ENCODE measurements around the gene DCC. TPM values are rescaled to one million over a fixed set of nuclear protein-coding genes. Genes with fewer than 3 reads are reported as not detected.

The DCC gene
- total RNA-seq, 1 experiment from 2014 or later, result not detected

DNA sequence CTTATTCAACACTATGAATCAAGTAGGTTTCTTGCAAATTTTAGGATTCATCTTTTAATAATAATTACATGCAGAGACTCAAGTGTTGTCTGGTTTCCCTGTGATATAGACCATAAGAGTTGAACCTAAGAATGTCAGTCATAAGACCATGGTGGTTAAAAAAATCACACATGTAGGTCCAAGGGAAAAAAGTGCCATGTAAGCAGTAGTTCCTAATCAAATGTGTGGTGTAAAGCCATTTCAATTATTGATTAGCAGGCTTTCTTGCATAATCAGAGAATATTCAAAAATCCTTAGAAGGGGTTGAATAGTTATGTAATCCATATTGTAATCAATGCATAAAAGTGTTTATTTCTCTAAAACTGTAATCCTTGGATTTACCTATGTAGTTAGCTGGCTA is 93.8 kb downstream of the DCC start:
- Mint-ChIP-seq H3K27me3 (ENCODE audit: insufficient read depth, unreplicated experiment) (no peaks in the 10 kb centered on the region), H3K36me3 (ENCODE audit: insufficient read depth, unreplicated experiment) (no peaks in the 10 kb centered on the region), H3K4me3 (ENCODE audit: unreplicated experiment) (no peak overlapping the region), H3K9me3 (ENCODE audit: unreplicated experiment) (peaks cover 51% of the 10 kb centered on the region), H3K27ac (ENCODE audit: low read depth, unreplicated experiment) (no peak overlapping the region), H3K4me1 (ENCODE audit: insufficient read depth, unreplicated experiment) (no peaks in the 10 kb centered on the region)
- ChIA-PET CTCF (interaction anchor here (0.6 kb wide), 1 partner anchor 295 kb away, joined by 3 read pairs; no protein-coding TSS in a partner anchor), POLR2A (no interaction called here)
- no peak for DNase-seq (ENCODE audit: unreplicated experiment)
- TF ChIP-seq, protein P1, sequence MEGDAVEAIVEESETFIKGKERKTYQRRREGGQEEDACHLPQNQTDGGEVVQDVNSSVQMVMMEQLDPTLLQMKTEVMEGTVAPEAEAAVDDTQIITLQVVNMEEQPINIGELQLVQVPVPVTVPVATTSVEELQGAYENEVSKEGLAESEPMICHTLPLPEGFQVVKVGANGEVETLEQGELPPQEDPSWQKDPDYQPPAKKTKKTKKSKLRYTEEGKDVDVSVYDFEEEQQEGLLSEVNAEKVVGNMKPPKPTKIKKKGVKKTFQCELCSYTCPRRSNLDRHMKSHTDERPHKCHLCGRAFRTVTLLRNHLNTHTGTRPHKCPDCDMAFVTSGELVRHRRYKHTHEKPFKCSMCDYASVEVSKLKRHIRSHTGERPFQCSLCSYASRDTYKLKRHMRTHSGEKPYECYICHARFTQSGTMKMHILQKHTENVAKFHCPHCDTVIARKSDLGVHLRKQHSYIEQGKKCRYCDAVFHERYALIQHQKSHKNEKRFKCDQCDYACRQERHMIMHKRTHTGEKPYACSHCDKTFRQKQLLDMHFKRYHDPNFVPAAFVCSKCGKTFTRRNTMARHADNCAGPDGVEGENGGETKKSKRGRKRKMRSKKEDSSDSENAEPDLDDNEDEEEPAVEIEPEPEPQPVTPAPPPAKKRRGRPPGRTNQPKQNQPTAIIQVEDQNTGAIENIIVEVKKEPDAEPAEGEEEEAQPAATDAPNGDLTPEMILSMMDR (IDR thresholded peaks at IDR 0.05; ENCODE audit: unreplicated experiment), result no peak
- intact Hi-C loops (cut with micrococcal nuclease), result no loop called here
- BruUV-seq (replicated peaks), result no TSS peak

DNA sequence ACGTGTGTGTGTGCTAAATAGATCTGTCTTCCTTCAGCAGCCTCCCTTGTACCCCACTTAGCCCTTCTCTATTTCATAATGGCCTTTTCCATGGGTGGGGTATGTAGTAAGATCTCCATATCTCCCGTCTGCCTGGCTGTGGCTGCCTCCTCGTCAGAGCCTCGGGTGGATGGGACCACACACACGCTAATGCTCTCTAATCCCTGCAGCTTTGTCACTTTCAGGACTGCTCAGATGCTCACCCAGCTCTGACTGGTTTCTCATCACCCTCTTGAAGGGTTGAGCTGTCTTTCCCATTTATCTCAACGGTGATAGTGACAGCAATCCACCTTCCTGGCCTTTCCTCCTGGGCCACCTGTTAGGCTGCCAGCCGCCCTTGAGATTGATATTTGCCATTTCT is 95.3 kb downstream of the DCC start:
- DNase-seq (ENCODE audit: unreplicated experiment), result no peak
- TF ChIP-seq, protein P1 (IDR thresholded peaks at IDR 0.05; ENCODE audit: unreplicated experiment), result no peak
- ChIA-PET POLR2A (interaction anchor here (0.6 kb wide), 1 partner anchor 1307 kb away, joined by 3 read pairs; no protein-coding TSS in a partner anchor), CTCF (no interaction called here)
- BruUV-seq (replicated peaks), result no TSS peak
- intact Hi-C loops (cut with micrococcal nuclease), result no loop called here
- Mint-ChIP-seq H3K4me1 (ENCODE audit: insufficient read depth, unreplicated experiment) (no peaks in the 10 kb centered on the region), H3K36me3 (ENCODE audit: insufficient read depth, unreplicated experiment) (no peaks in the 10 kb centered on the region), H3K4me3 (ENCODE audit: unreplicated experiment) (no peak overlapping the region), H3K9me3 (ENCODE audit: unreplicated experiment) (peaks cover 43% of the 10 kb centered on the region), H3K27me3 (ENCODE audit: insufficient read depth, unreplicated experiment) (no peaks in the 10 kb centered on the region), H3K27ac (ENCODE audit: low read depth, unreplicated experiment) (no peak overlapping the region)

DNA sequence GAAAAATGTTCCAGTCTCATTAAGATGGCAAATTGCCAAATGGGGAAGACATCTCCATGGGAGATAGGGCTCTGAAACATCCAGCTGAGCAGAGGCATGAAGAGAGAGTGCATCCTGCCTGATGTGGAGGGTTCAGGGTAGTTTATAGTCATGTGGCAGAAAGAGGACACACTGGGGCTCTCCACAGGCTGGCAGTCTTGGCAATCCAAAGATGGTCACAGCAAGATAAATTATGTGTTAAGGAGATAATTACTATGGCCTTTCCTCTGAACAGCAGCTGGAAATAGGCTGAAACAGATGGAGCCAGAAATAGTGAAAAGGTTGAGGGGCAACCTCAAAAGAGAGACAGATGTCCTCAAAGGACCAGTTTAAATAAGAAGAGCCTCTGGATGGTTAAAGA is 97.2 kb downstream of the DCC start:
- Mint-ChIP-seq H3K4me1 (ENCODE audit: insufficient read depth, unreplicated experiment) (no peaks in the 10 kb centered on the region), H3K27me3 (ENCODE audit: insufficient read depth, unreplicated experiment) (no peaks in the 10 kb centered on the region), H3K4me3 (ENCODE audit: unreplicated experiment) (no peak overlapping the region), H3K9me3 (ENCODE audit: unreplicated experiment) (peaks cover 48% of the 10 kb centered on the region), H3K27ac (ENCODE audit: low read depth, unreplicated experiment) (no peak overlapping the region), H3K36me3 (ENCODE audit: insufficient read depth, unreplicated experiment) (no peaks in the 10 kb centered on the region)
- CTCF ChIA-PET, result no interaction called here
- no TSS peak for BruUV-seq (replicated peaks)
- intact Hi-C loops (cut with micrococcal nuclease), result no loop called here
- TF ChIP-seq, protein P1 (IDR thresholded peaks at IDR 0.05; ENCODE audit: unreplicated experiment), result no peak
- DNase-seq (ENCODE audit: unreplicated experiment), result no peak
- POLR2A ChIA-PET, result no interaction called here

DNA sequence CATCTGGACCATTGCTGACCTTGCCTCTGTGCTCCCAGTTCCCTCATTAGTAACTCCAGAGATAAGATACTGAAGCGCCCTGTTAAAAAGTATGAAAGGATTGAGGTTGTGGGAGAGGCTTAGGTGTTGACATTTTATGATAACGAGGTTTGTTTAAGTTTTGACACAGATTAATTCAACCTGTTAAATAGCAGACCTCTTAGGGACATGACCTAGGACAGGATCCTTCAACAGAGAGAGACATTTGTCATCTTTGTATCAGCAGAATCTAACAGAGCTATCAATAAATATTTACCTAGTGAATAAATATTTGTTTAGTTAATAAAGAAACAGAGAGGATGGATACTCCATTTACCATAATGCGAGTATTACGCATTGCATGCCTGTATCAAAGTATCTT is 99.5 kb downstream of the DCC start:
- TF ChIP-seq, protein P1 (IDR thresholded peaks at IDR 0.05; ENCODE audit: unreplicated experiment), result no peak

More for the DNA sequence above, 99.5 kb downstream of the DCC start:
- Mint-ChIP-seq H3K27ac (ENCODE audit: low read depth, unreplicated experiment) (no peak overlapping the region), H3K27me3 (ENCODE audit: insufficient read depth, unreplicated experiment) (no peaks in the 10 kb centered on the region), H3K9me3 (ENCODE audit: unreplicated experiment) (peaks cover 57% of the 10 kb centered on the region), H3K4me3 (ENCODE audit: unreplicated experiment) (no peak overlapping the region), H3K4me1 (ENCODE audit: insufficient read depth, unreplicated experiment) (no peaks in the 10 kb centered on the region), H3K36me3 (ENCODE audit: insufficient read depth, unreplicated experiment) (no peaks in the 10 kb centered on the region)
- POLR2A ChIA-PET, result no interaction called here
- CTCF ChIA-PET, result interaction anchor here (1.2 kb wide), 1 partner anchor 30 kb away, joined by 4 read pairs; no protein-coding TSS in a partner anchor
- no peak for DNase-seq (ENCODE audit: unreplicated experiment)
- no TSS peak for BruUV-seq (replicated peaks)
- intact Hi-C loops (cut with micrococcal nuclease), result no loop called here

Measured in MCF 10A (cell line).